NCI-H82 (cell line): ENCODE measurements around the gene BNIP1.

Source experiments
- DNase-seq: peaks from one replicate; lab custom pipeline; 2025; lab: John Stamatoyannopoulos, UW

Gene BNIP1

GRCh38 chr5:173211284-173211683 lies 67.0 kb downstream of the BNIP1 start:
- DNase-seq = no peak

DNA sequence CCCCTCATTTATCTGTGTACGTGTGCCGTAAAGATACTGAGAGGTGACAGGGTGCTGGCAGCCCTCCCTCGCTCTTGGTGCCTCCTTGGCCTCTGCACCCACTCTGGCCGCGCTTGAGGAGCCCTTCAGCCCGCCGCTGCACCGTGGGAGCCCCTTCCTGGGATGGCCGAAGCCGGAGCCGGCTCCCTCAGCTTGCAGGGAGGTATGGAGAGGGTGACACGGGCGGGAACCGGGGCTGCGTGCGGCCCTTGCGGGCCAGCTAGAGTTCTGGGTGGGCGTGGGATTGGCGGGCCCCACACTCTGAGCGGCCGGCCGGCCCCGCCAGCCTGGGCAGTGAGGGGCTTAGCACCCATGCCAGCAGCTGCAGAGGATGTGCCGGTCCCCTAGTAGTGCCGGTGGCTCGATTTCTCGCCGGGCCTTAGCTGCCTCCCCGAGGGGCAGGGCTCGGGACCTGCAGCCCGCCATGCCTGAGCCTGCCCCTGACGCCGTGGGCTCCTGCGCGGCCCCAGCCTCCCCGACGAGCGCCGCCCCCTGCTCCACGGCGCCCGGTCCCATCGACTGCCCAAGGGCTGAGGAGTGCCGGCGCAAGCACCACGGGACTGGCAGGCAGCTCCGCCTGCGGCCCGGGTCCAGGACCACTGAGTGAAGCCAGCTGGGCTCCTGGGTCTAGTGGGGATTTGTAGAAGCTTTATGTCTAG lies 69.1 kb downstream of the BNIP1 start:
- no peak for DNase-seq
